SK-N-SH (cell line): ENCODE data around the gene SPTB. TPM values are rescaled to one million over a fixed set of nuclear protein-coding genes. Genes with fewer than 3 reads are reported as not detected.

Experiments
- CTCF ChIA-PET: fragments of 300-600, 350-600 bp; formaldehyde crosslinking; extraction: SDS; loops from one replicate; lab custom pipeline; 2021; lab: Yijun Ruan, JAX
- POLR2A ChIA-PET: fragments of 350-600 bp; sonication (Branson Sonifier 250); formaldehyde crosslinking; extraction: SDS; loops from one replicate; lab custom pipeline; 2020; ENCODE audit warnings: antibody characterized with exemption, inconsistent platforms; lab: Yijun Ruan, JAX
- DNase-seq: peaks from one replicate; pipeline ENCODE4 v3.0.0; 2012
- H2AFZ ChIP-seq: fragments of 200-600 bp; sonication (generic); 2 replicates; pipeline ENCODE4 v1.8.1; 2016; ENCODE audit warnings: antibody characterized with exemption, mild to moderate bottlenecking, low read depth
- H3F3A ChIP-seq: fragments of 200-600 bp; sonication (generic); replicated peaks from 2 replicates; pipeline ENCODE3; 2016; ENCODE audit warnings: antibody characterized with exemption, mild to moderate bottlenecking; ENCODE audit not compliant: insufficient read depth
- H3K27ac ChIP-seq, 2 experiments: fragments of 200-500 bp in 1 of 2; fragments of 200-600 bp in 1 of 2; sonication (Bioruptor generic) in 1 of 2; sonication (generic), shearing (Covaris generic) in 1 of 2; 2 replicates each; pipeline versions ENCODE4 v1.5.1 to v1.6.1; 2014 to 2016; ENCODE audit warnings: low read depth in 2 of 2, inconsistent platforms in 1 of 2, low read length in 1 of 2, mild to moderate bottlenecking in 1 of 2, mixed read lengths in 1 of 2
- H3K27me3 ChIP-seq: fragments of 200-600 bp; sonication (generic), shearing (Covaris generic); 2 replicates; pipeline ENCODE4 v1.6.1; 2016; ENCODE audit warnings: mixed run types; ENCODE audit not compliant: insufficient read depth
- H3K36me3 ChIP-seq, 2 experiments: fragments of 200-500 bp in 1 of 2; fragments of 200-600 bp in 1 of 2; sonication (Bioruptor generic) in 1 of 2; sonication (generic) in 1 of 2; replicated peaks in 1 of 2; 2 replicates each; pipeline versions ENCODE3 to v1.5.1; 2014 to 2016; ENCODE audit warnings: low read length in 1 of 2, mild to moderate bottlenecking in 1 of 2; ENCODE audit not compliant: insufficient read depth in 2 of 2, control insufficient read depth in 1 of 2
- H3K4me1 ChIP-seq, 2 experiments: fragments of 200-500 bp in 1 of 2; fragments of 200-600 bp in 1 of 2; sonication (Bioruptor generic) in 1 of 2; sonication (generic), shearing (Covaris generic) in 1 of 2; 2 replicates each; pipeline versions ENCODE4 v1.5.1 to v1.6.1; 2014 to 2016; ENCODE audit warnings: low read depth in 1 of 2, low read length in 1 of 2, mixed run types in 1 of 2; ENCODE audit not compliant: insufficient read depth in 2 of 2, control insufficient read depth in 1 of 2
- H3K4me2 ChIP-seq: fragments of 200-600 bp; sonication (generic), shearing (Covaris generic); 2 replicates; pipeline ENCODE4 v1.6.1; 2017; ENCODE audit warnings: mixed run types
- H3K4me3 ChIP-seq, 2 experiments: fragments of 200-500 bp in 1 of 2; fragments of 200-600 bp in 1 of 2; sonication (Bioruptor generic) in 1 of 2; sonication (generic), shearing (Covaris generic) in 1 of 2; 2 replicates each; pipeline versions ENCODE4 v1.5.1 to v1.8.1; 2014 to 2016; ENCODE audit warnings: low read depth in 2 of 2, inconsistent platforms in 1 of 2, low read length in 1 of 2, mild to moderate bottlenecking in 1 of 2, mixed read lengths in 1 of 2, moderate library complexity in 1 of 2
- H3K79me2 ChIP-seq: fragments of 200-600 bp; sonication (generic); 2 replicates; pipeline ENCODE4 v1.8.1; 2017; ENCODE audit warnings: mild to moderate bottlenecking; ENCODE audit not compliant: insufficient read depth
- H3K9ac ChIP-seq: fragments of 200-600 bp; sonication (generic); 2 replicates; pipeline ENCODE4 v1.6.1; 2017; ENCODE audit warnings: mixed run types
- H3K9me2 ChIP-seq: fragments of 200-600 bp; sonication (generic); 2 replicates; pipeline ENCODE4 v1.6.1; 2017; ENCODE audit warnings: mixed run types
- H3K9me3 ChIP-seq: fragments of 200-600 bp; sonication (generic); 2 replicates; pipeline ENCODE4 v1.6.1; 2017; ENCODE audit warnings: mixed run types, mild to moderate bottlenecking, moderate library complexity
- H4K20me1 ChIP-seq: fragments of 200-600 bp; sonication (generic); 2 replicates; pipeline ENCODE4 v1.6.1; 2017; ENCODE audit warnings: mild to moderate bottlenecking, mixed run types; ENCODE audit not compliant: insufficient read depth
- CHD2 ChIP-seq: fragments of 150-350 bp; IDR thresholded peaks from 2 replicates; pipeline ENCODE4 v1.6.1; 2018; ENCODE audit warnings: low read length; ENCODE audit not compliant: partially characterized antibody
- ELF1 ChIP-seq: IDR thresholded peaks from 2 replicates; pipeline ENCODE4 v1.4.0; 2012
- GABPA ChIP-seq: IDR thresholded peaks from 2 replicates; pipeline ENCODE4 v1.4.0; 2012; ENCODE audit warnings: low read depth, mild to moderate bottlenecking
- GATA2 ChIP-seq: sonication (generic); formaldehyde crosslinking; IDR thresholded peaks from 2 replicates; pipeline ENCODE4 v1.5.0; 2020; ENCODE audit warnings: mild to moderate bottlenecking, missing genetic modification reagents
- JUND ChIP-seq: IDR thresholded peaks from 2 replicates; pipeline ENCODE4 v1.4.0; 2012
- MXI1 ChIP-seq: IDR thresholded peaks from 2 replicates; pipeline ENCODE4 v1.6.1; 2012; ENCODE audit warnings: mild to moderate bottlenecking, low read depth, low read length, improper control_type of control experiment
- NRF1 ChIP-seq: IDR thresholded peaks from 2 replicates; pipeline ENCODE4 v1.6.1; 2012; ENCODE audit warnings: low read depth, mild to moderate bottlenecking, low read length
- RAD21 ChIP-seq: IDR thresholded peaks from 2 replicates; pipeline ENCODE4 v1.6.1; 2012; ENCODE audit warnings: mild to moderate bottlenecking, low read length
- RXRA ChIP-seq: IDR thresholded peaks from 2 replicates; pipeline ENCODE4 v1.4.0; 2012; ENCODE audit warnings: low read depth, mild to moderate bottlenecking, borderline replicate concordance
- TEAD4 ChIP-seq: IDR thresholded peaks from 2 replicates; pipeline ENCODE4 v1.4.0; 2012; ENCODE audit warnings: mild to moderate bottlenecking, borderline replicate concordance; ENCODE audit not compliant: insufficient read depth
- USF2 ChIP-seq: fragments of 150-350 bp; IDR thresholded peaks from 2 replicates; pipeline ENCODE4 v1.6.1; 2017; ENCODE audit warnings: antibody characterized with exemption, low read length, low read depth, borderline replicate concordance
- ZBTB33 ChIP-seq: IDR thresholded peaks from 2 replicates; pipeline ENCODE4 v1.4.0; 2012; ENCODE audit warnings: low read depth, borderline replicate concordance
- WGBS: methylation state at CpG from one replicate; pipeline ENCODE4 v1.1.6; 2017; ENCODE audit warnings: low lambda C conversion rate; 5-methylcytosine and 5-hydroxymethylcytosine counted together
- polyA plus RNA-seq, 3 experiments: library from polyadenylated mRNA; depleted of rRNA; stranded (reverse); fragments of >200 nt; gene quantifications; 2 replicates each; pipeline ENCODE4 v1.2.3, GENCODE V29; 2012
- TF ChIP-seq, protein P1 (sequence below): IDR thresholded peaks from 2 replicates; pipeline ENCODE4 v1.6.1; 2012; ENCODE audit warnings: mild to moderate bottlenecking, low read depth, low read length, moderate library complexity
- TF ChIP-seq, protein P2 (sequence below): IDR thresholded peaks from 2 replicates; pipeline ENCODE4 v1.4.0; 2012; ENCODE audit warnings: low read depth

The SPTB gene
- polyA plus RNA-seq, 1 of the 3 experiments (the other 2 are of a cell fraction), result 0.15 TPM

- Histone ChIP-seq H3K9ac (no peak overlapping the region), H3K36me3 (no peaks in the 10 kb centered on the region), H3K27ac (no peak overlapping the region), H3K9me3 (no peaks in the 10 kb centered on the region), H3K4me1 (peaks cover 6 to 7% of the 10 kb centered on the region in 2 experiments; a peak in 3 of 4 replicates), H3K4me2 (peak overlapping the region; percentile 34), H3K79me2 (no peaks in the 10 kb centered on the region), H3K9me2 (no peaks in the 10 kb centered on the region), H2AFZ (no peak overlapping the region), H4K20me1 (no peaks in the 10 kb centered on the region), H3K27me3 (0 out of 2 replicates have a peak, but pooled peaks cover 4% of the 10 kb centered on the region), H3F3A (peaks cover 3% of the 10 kb centered on the region), H3K4me3 (no peak overlapping the region; a peak in 1 of 4 replicates)
- WGBS, result 17% methylated on average over 6 of the region's 6 CpGs
- TF ChIP-seq GABPA (no peak), RXRA (no peak), RAD21 (no peak), TEAD4 (peak; percentile 28; the same call in 1 of the 2 replicates), MXI1 (no peak)
- ChIA-PET CTCF (interaction anchor here (0.9 to 3.8 kb wide), 4 partner anchors 12 to 65 kb away, joined by 3 to 21 read pairs (median 18); no protein-coding TSS in a partner anchor), POLR2A (no interaction called here)
- peak; percentile 41 for DNase-seq
Observed at GRCh38 chr14:64845878-64846277, 33.8 kb downstream of the SPTB start.

DNA sequence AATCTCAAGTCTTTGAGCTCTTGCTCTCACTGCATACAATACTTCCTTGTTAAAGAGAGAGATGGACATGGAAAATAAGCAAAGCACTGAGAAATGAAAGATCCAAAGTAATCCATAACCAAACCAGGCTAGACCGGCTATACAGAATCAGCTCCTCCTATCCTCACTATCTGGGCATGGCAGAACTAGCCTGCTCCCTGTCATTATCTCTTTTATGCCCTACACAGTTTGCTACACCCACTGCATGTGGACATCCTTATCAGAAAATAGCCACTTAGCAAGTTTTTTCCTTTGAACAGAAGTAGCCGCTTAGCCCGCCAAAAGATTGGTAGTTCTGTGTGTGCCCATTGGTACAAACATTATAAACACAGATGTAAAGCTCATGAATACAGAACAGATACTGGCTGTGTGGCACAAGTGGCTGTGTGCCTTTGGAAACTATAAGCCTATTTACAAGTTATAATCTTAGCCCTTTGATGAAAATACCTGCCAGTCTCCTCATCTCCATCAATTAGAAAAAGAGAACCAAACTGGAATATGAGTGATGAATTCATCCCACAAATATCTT, 34.7 kb downstream of the SPTB start:
- no peak for TF ChIP-seq ZBTB33
- no peak for TF ChIP-seq USF2
- TF ChIP-seq, protein P1, sequence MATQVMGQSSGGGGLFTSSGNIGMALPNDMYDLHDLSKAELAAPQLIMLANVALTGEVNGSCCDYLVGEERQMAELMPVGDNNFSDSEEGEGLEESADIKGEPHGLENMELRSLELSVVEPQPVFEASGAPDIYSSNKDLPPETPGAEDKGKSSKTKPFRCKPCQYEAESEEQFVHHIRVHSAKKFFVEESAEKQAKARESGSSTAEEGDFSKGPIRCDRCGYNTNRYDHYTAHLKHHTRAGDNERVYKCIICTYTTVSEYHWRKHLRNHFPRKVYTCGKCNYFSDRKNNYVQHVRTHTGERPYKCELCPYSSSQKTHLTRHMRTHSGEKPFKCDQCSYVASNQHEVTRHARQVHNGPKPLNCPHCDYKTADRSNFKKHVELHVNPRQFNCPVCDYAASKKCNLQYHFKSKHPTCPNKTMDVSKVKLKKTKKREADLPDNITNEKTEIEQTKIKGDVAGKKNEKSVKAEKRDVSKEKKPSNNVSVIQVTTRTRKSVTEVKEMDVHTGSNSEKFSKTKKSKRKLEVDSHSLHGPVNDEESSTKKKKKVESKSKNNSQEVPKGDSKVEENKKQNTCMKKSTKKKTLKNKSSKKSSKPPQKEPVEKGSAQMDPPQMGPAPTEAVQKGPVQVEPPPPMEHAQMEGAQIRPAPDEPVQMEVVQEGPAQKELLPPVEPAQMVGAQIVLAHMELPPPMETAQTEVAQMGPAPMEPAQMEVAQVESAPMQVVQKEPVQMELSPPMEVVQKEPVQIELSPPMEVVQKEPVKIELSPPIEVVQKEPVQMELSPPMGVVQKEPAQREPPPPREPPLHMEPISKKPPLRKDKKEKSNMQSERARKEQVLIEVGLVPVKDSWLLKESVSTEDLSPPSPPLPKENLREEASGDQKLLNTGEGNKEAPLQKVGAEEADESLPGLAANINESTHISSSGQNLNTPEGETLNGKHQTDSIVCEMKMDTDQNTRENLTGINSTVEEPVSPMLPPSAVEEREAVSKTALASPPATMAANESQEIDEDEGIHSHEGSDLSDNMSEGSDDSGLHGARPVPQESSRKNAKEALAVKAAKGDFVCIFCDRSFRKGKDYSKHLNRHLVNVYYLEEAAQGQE, result no peak
- TF ChIP-seq JUND, result no peak
- no peak for TF ChIP-seq CHD2
- TF ChIP-seq MXI1, result no peak
- TF ChIP-seq GATA2 (CRISPR knock-in tag), result no peak
- no peak for TF ChIP-seq GABPA
- TF ChIP-seq, protein P2, sequence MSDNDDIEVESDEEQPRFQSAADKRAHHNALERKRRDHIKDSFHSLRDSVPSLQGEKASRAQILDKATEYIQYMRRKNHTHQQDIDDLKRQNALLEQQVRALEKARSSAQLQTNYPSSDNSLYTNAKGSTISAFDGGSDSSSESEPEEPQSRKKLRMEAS, result no peak
- no peak for TF ChIP-seq ELF1
- no peak for TF ChIP-seq NRF1
- Histone ChIP-seq H3K9ac (no peak overlapping the region), H2AFZ (no peak overlapping the region), H3K4me3 (no peak overlapping the region), H4K20me1 (no peaks in the 10 kb centered on the region), H3F3A (peaks cover 3% of the 10 kb centered on the region), H3K36me3 (no peaks in the 10 kb centered on the region), H3K9me2 (no peaks in the 10 kb centered on the region), H3K4me1 (peaks cover 6 to 7% of the 10 kb centered on the region in 2 experiments; a peak in 3 of 4 replicates), H3K4me2 (no peak overlapping the region), H3K27me3 (0 out of 2 replicates have a peak, but pooled peaks cover 4% of the 10 kb centered on the region), H3K27ac (no peak overlapping the region), H3K79me2 (no peaks in the 10 kb centered on the region), H3K9me3 (no peaks in the 10 kb centered on the region)
- CTCF ChIA-PET, result interaction anchor here (0.9 to 3.8 kb wide), 8 partner anchors 12 to 84 kb away, joined by 3 to 21 read pairs (median 8); no protein-coding TSS in a partner anchor
- POLR2A ChIA-PET, result no interaction called here
- WGBS, result 88% methylated on average over 3 of the region's 3 CpGs
- no peak for DNase-seq
